Lung (tissue), 12 donors: ENCODE data around the gene LDLRAD4. TPM values are rescaled to one million over a fixed set of nuclear protein-coding genes. Genes with fewer than 3 reads are reported as not detected.

ENCODE experiments used
- ATAC-seq: fragments of 200-7000 bp; cut with Tn5 transposase; one replicate; pipeline ENCODE4 v1.9.1; 2020; ENCODE audit warnings: moderate number of reproducible peaks; ENCODE audit not compliant: insufficient read depth, low FRiP score
- DNase-seq, 3 donors: peaks; one replicate each; pipeline ENCODE4 v3.0.0-alpha.2; 2013 to 2017
- H3K27ac ChIP-seq, 2 donors: one replicate each; pipeline ENCODE4 v1.5.1; 2013; ENCODE audit warnings: mild to moderate bottlenecking in 2 of 2, moderate library complexity in 2 of 2, control low read depth in 1 of 2, inconsistent platforms in 1 of 2, low read depth in 1 of 2, low read length in 1 of 2
- H3K27me3 ChIP-seq, 3 donors: one replicate each; pipeline ENCODE4 v1.5.1; 2013; ENCODE audit warnings: low read length in 2 of 3; ENCODE audit not compliant: control insufficient read depth in 3 of 3, insufficient read depth in 3 of 3
- H3K36me3 ChIP-seq, 4 donors: one replicate each; pipeline ENCODE4 v1.5.1; 2013; ENCODE audit warnings: low read length in 4 of 4, mild to moderate bottlenecking in 1 of 4, moderate library complexity in 1 of 4; ENCODE audit not compliant: control insufficient read depth in 4 of 4, insufficient read depth in 4 of 4
- H3K4me1 ChIP-seq, 5 donors: one replicate each; pipeline ENCODE4 v1.5.1; 2013; ENCODE audit warnings: low read length in 5 of 5, mild to moderate bottlenecking in 2 of 5, moderate library complexity in 1 of 5; ENCODE audit not compliant: control insufficient read depth in 5 of 5, insufficient read depth in 5 of 5
- H3K4me3 ChIP-seq: one replicate; pipeline ENCODE4 v1.5.1; 2013; ENCODE audit warnings: mild to moderate bottlenecking, control low read depth, moderate library complexity
- H3K9ac ChIP-seq, 2 donors: one replicate each; pipeline ENCODE4 v1.5.1; 2013; ENCODE audit warnings: low read length in 2 of 2, control low read depth in 1 of 2; ENCODE audit not compliant: insufficient read depth in 1 of 2
- H3K9me3 ChIP-seq, 4 donors: one replicate each; pipeline ENCODE4 v1.5.1; 2013; ENCODE audit warnings: low read length in 3 of 4, mild to moderate bottlenecking in 1 of 4, moderate library complexity in 1 of 4; ENCODE audit not compliant: control insufficient read depth in 4 of 4, insufficient read depth in 3 of 4
- CTCF ChIP-seq: IDR thresholded peaks from 2 replicates; pipeline ENCODE4 v1.5.1; 2012; ENCODE audit warnings: mild to moderate bottlenecking; ENCODE audit errors: control extremely low read depth, extremely low read depth
- WGBS, 2 donors: extraction: QIAGEN DNeasy Blood & Tissue Kit; methylation state at CpG; one replicate each; pipeline ENCODE4 v1.1.7; 2013; 5-methylcytosine and 5-hydroxymethylcytosine counted together
- polyA plus RNA-seq, 2 donors: library from polyadenylated mRNA; stranded (reverse); fragments of 200-250 nt; gene quantifications; one replicate each; pipeline ENCODE4 v1.2.1, GENCODE V29; 2013
- total RNA-seq, 2 donors: library from RNA; depleted of rRNA in 1 of 2; stranded (reverse); fragments of >200 nt in 1 of 2; gene quantifications; one replicate each; pipeline ENCODE4 v1.2.1, GENCODE V29; 2014 to 2021
- donor health status: control.
- donor health status: control.
- donor health status: Bipolar disorder and iron deficiency.
- donor health status: healthy.
- donor health status: DM: yes; HTN: yes; CAD: no.

LDLRAD4 gene
- total and polyA plus RNA-seq, 4 donors: 3.2 to 62.4 (median 19.9) TPM

DNA sequence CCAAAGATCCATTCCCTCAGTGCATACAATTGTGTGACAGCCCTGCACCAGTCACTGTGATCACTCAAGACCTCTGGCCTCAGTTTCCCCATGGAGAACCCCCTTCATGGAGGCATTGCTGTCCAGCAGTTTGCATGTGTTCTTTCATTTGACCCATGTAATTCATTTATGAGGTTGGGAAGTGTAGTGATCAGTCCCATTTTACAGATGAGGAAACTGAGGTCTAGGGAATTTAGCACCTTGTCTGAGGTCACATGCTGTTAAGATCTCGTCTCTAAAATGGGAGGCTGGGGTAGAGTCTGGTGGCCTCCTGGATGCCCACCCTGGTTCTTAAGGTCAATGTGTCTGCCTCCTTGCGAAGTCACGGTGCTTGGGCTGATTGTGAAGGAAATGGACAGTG is 19.1 kb downstream of the LDLRAD4 start:
- Histone ChIP-seq H3K9me3 (peaks cover 0 to 5% (median 0%) of the 10 kb centered on the region in 4 donors), H3K27ac (no peak overlapping the region), H3K27me3 (no peaks in the 10 kb centered on the region), H3K36me3 (no peaks in the 10 kb centered on the region), H3K4me1 (peaks cover 0 to 18% (median 2%) of the 10 kb centered on the region in 5 donors), H3K9ac (no peak overlapping the region), H3K4me3 (no peak overlapping the region)
- ATAC-seq: no peak
- WGBS, 2 donors: 78 to 86% methylated on average over 3 of the region's 3 CpGs
- DNase-seq: no peak
- TF ChIP-seq CTCF: no peak

DNA sequence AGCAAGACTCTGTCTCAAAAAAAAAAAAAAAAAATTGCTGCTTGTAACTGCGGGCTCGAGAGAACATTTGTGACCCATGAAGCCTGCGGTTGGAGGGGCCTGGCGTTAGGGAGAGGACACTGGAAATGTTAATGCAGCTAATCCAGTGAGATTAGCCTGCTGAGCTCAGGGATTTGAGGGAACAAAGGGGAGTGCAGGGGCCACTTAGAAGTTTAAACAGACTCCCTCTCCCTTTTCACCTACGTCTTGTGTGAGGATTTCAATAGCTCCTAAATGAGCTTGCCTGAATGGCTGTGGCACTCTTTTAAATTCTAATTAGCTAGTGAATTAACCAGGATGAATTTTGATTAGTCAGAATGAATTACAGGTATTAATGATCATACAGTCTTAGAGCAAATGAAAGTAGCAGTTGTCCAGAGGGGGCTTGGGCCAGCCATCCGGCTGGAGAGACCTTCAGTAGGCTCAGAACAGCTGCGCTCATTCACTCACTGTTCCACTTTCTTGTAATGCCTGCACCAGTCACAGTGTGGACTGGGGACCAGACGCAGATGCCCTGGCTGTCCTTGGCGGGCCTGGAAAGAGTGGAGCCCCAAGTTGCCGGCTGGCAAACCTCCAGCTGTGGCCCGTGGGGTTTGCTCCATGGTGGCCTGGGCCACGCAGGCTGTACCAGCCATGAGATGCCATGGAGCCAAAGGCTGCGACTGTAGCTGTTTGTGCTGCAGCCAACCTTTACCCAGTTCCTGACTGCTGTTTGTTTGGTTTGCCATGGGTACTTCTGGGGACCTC is 20.8 kb downstream of the LDLRAD4 start:
- ATAC-seq: no peak
- no peaks in the 10 kb centered on the region for H3K27me3 ChIP-seq
- peaks cover 0 to 14% (median 2%) of the 10 kb centered on the region in 5 donors for H3K4me1 ChIP-seq
- 94 to 97% methylated on average over 13 of the region's 13 CpGs for WGBS, 2 donors
- no peak for TF ChIP-seq CTCF
- H3K9ac ChIP-seq: no peak overlapping the region
- H3K9me3 ChIP-seq: peaks cover 0 to 2% (median 0%) of the 10 kb centered on the region in 4 donors
- H3K27ac ChIP-seq: no peak overlapping the region
- no peak overlapping the region for H3K4me3 ChIP-seq
- DNase-seq: peak in 1 of 3 donors; percentile 21
- peaks cover 0 to under 1% (median 0%) of the 10 kb centered on the region in 4 donors for H3K36me3 ChIP-seq

DNA sequence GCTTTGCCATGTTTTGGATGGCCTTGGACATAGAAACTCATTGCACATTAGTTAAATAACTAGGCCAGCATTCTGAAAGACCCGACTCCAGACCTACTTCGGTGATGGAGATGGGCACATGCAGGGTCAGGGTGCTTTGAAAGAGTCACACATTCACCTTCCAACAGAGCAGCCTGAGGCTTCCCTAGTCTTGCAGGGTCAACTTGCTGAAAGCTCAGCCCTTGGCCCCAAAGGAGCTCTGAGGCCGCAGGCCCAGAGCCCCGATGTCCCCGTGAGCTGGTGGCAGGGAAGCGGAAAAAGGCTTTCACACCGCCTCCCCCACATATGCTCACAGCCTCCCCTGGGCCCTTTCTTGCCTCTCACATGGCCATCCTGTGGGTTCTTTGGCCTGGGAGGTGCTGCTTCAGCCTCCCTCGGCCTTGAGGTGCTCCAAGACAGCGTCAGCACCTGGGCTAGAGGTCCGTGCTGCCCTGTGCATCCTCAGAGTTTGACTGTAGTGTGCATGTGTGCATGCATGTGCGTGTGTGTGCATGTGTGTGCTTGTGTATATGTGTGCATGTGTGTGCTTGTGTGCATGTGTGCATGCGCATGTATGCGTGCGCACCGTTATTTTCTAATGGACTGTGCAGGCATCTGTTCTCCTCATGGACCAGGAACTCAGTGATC is 21.6 kb downstream of the LDLRAD4 start:
- ATAC-seq (no peak), DNase-seq (no peak)
- Histone ChIP-seq H3K9ac (no peak overlapping the region), H3K27ac (no peak overlapping the region), H3K27me3 (no peaks in the 10 kb centered on the region), H3K36me3 (peaks cover 0 to 3% (median 0%) of the 10 kb centered on the region in 4 donors), H3K4me1 (peaks cover 0 to 14% (median 2%) of the 10 kb centered on the region in 5 donors), H3K9me3 (peaks cover 0 to 2% (median 0%) of the 10 kb centered on the region in 4 donors), H3K4me3 (no peak overlapping the region)
- TF ChIP-seq CTCF: no peak
- WGBS, 2 donors: 97% methylated on average over 15 of the region's 15 CpGs
